NCI-H2029 (cell line): ENCODE results near the gene PDE4D.

Experiments
- DNase-seq: peaks from one replicate; lab custom pipeline; 2025; lab: John Stamatoyannopoulos, UW

PDE4D gene

DNA sequence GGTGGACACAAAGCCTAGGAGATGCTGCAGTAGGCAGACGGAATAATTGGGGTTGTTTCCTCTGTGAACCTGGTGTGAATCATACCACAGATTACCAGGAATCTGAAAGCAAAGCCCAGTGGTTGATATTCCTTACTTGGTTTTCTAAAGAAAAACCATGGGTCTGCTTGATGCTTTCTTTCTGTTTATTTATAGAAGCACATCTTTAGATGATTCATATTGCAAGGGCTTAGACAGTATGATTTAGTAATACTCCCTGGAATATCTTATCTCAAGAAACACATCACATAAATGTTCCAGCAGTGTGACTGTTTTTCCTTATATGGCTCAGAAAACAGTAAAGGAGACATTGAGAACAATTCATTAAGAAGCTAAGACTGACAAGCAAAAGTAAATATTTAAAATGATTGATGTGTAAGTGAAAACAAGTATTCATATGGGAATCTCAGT lies 687.4 kb downstream of the PDE4D start:
- DNase-seq = no peak

GRCh38 chr5:59204114-59204897 lies 689.2 kb downstream of the PDE4D start:
- DNase-seq = no peak

DNA sequence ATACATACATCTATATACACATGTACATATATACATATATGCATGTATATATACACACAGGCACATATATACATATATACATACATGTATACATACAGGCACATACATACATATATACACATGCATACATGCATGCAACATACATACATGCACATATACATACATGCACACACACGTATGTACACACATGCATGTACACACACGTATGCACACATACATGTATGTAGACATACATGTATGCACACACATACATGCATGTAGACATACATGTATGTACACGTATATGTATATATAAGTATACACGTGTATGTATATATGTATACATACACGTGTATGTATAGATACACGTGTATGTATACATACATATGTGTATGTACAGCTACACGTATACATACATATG lies 693.7 kb downstream of the PDE4D start:
- DNase-seq = no peak

- DNase-seq = no peak
These were observed 694.7 kb downstream of the PDE4D start for GRCh38 chr5:59198832-59199231.

DNA sequence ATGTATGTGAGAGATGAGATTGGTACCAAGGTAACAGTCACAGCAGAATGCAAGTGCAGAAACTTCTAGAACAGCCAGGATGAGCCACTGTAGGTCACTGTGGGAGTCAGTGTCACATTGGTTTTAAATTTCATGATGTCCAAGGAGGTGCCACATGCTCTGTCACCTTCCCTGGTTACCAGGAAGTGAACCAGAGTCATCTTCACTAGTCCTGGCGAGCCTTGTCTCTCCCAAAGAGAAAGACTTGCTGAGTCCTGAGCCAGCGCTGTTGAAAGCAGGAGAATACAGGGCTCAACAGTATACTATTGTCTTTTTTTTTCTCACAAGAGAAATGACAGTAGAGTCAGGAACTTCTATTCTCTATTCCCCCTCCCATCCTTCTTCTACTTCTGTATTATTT lies 695.2 kb downstream of the PDE4D start:
- no peak for DNase-seq

- DNase-seq = no peak
These were observed 695.6 kb downstream of the PDE4D start for GRCh38 chr5:59197911-59198310.

DNA sequence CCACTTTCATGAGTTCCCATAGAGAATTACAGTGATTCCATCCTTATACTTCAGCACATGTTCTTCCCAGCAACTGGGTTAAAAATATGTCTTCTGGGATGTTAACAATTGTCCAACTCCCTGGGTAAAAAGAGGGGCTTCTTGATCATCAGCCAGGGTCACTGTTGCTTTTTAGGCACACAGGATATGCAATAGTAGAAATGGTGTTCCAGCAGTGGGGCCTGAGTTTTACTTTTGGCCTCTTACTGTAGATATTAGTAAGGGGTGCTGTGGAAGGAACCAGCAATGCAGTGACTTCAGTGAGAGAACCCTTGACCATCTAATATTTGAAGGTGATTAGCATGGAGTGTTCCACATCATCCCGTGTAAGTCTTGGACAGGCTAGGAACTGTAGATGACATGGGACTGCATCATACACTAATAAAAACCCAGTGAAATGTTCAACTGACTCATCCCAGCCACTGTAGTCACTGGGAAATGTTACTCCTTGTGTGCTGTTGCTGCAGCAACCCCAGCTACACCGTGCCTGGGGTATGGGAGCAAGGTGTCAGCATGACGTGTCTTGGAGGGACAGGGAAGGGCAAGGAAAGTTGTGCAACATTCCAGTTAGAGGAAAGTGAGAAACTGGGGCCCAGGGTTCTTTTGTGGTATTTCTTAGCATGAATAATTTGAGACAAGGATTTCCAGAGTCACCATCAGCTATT lies 699.8 kb downstream of the PDE4D start:
- no peak for DNase-seq

DNA sequence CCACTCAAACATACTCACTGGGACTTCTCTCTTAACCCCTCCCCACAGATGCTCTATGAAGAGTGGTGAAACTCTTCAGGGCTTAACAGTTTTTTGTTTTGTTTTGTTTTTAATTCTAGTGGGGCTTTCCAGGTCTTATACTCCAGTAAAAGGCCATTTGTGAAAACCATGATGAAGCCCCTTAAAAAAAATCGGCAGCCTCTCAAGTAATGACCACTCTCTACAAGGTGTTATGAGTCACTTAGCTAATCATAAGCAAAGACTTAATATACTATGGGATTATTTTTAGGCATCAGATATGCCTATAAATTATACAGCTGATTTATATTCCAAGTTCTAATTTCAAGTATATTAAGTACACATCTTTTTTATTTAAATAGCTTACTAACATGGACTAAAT lies 702.8 kb downstream of the PDE4D start:
- DNase-seq = no peak

DNA sequence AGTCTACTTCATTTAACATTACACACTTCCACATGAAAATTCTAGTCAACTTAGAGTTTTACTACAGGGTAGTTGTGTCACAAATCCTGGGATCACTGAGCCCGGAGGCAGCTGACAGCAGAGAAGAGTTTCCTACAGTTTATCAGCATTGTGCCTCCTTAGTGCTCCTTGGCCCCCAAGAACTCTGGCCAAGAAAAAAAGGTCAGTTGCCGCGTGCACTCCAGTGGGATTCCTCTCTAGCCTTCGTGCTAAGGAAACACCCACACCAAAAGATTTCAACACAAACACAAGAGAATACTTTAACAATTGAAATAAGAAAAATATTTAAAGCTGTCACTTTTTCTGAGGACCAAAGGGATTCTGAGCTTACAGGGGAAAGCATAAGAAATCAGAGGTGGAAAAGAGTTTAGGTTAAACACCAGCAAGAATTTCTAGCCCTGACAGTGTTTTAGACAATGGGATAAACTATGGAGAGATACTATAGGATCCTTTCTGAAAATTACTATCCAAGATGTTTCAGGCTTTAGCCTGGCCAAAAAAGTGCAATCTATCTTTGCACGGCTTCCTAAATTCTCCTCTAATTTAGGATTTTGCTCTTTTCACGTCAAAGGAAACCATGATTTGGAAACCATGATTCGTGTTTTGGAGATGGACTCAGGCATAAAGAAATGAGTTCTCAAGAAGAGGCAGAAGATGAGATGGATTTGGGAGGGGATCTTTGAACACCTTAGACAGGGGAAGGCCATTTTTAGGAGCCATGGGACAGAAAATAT lies 703.9 kb downstream of the PDE4D start:
- no peak for DNase-seq

DNA sequence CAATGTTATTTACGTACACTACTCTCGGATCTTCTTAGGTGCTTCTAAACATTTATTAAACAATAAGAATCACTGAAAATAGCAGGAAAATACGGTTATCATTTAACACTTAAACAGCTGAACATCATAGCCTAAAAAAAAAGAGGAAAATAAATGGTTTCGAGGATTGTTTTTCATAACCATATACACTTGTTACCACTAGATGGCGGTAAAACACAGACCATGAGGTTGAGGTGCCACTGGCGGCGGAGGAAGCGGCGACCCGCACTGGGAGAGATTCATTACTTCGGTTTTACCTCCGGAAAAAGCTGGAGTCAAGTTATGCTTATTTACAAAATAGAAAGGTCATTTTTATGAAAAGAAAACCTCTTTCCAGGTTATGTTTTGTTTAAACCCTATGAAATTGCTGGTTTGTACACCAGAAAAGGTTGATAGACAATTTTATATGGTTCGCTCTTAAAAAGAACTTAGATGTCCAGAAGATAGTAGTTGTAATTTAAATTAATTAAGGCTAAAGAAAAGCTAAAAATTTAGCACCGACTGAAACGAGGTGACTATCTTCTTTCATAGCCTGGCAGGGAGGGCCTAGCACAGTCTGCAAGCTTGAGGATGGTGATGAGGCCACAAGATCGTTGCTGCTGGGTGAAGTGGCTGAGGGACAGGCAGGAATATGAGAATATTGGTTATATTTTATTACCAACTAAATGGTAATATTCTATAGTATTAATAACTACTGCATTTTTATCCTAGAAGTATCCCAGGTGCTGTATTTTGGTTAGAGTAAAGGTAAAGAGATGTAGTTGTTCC lies 704.9 kb downstream of the PDE4D start:
- DNase-seq = peak; percentile 70

GRCh38 chr5:59187857-59188256 lies 705.7 kb downstream of the PDE4D start:
- DNase-seq = no peak

GRCh38 chr5:59186623-59187022 lies 706.9 kb downstream of the PDE4D start:
- DNase-seq = no peak

- DNase-seq = no peak
These were observed 707.7 kb downstream of the PDE4D start for GRCh38 chr5:59185757-59186385.

GRCh38 chr5:59184769-59185168 lies 708.8 kb downstream of the PDE4D start:
- no peak for DNase-seq

GRCh38 chr5:59182760-59183159 lies 710.8 kb downstream of the PDE4D start:
- no peak for DNase-seq

- DNase-seq = no peak
These were observed 713.0 kb downstream of the PDE4D start for GRCh38 chr5:59180515-59180914.

DNA sequence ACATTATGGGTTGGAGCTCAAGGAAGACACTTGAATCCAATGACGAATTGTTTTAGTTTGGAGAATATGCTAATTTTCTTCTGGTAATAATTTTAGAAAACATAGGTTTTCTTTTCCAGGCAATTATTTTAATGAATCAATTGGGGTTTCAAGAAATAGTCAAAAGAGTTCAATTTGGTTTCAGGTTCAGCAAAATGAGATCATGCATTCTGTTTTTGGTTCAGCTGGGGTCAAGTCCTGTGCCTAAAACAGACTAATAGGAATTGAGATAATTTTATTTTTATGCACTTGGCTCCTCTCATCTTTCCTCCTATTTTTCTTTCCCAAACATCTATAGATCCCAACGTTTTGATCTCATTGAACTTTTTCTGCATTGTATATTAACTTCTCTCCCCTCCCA lies 713.8 kb downstream of the PDE4D start:
- no peak for DNase-seq

DNA sequence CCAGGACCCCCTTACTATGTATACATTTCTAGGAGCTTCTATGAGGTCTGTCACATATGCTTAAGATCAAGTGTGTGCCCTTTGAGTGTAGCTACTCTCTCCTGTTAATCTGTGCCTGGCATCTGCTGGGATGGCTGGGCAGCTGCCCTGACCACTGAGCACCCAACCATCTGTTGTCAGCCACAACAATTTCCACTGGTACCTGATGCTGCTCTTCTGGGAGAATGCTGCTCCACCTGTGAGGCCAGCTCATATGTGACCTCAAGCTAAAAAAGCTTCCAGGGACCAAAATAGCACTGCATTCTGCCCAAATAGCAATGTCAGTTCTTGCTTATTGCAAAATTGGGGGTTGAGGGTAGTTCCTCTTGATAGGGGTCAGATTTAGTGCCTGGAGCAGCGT lies 715.0 kb downstream of the PDE4D start:
- DNase-seq = no peak

- DNase-seq = no peak
These were observed 715.5 kb downstream of the PDE4D start for GRCh38 chr5:59178071-59178470.

GRCh38 chr5:59177644-59178043 lies 715.9 kb downstream of the PDE4D start:
- no peak for DNase-seq

DNA sequence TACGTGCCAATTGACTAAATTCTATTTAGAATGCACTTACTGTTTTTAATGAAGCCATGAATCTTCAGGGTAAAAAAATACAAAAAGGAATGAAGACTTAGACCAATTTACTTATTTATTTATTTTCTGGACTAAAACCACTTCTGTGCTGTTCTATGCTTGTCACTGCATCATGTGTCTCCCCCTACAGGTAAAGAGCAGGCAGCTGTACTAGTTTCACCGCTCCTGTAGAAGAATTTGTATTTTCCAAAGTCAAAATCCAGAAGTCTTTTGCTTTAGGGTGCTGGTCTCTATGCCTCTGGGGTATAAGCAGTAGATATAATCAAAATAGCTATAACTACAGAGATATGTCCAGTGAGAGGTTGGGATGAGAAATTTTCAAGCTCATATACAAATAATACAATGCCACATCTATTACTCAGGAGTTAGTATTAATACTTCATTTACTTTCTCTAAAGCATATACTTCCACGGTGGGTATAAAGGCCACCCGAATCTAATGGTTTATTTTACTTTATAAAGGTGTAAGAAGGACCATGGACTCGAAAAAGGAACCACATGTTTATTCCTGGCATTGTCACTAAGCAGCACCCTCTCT lies 719.2 kb downstream of the PDE4D start:
- peak; percentile 66 for DNase-seq
